Measurements from ENCODE around the gene GNL3. TPM values are rescaled to one million over a fixed set of nuclear protein-coding genes. Genes with fewer than 3 reads are reported as not detected.
A peak's percentile ranks its signal among the peaks of the same experiment; 100 is the strongest.

The GNL3 gene
- total RNA-seq, 1 donor from 2014 or later: 85.9 TPM

- no peak for DNase-seq (ENCODE audit: low spot score, unreplicated experiment)
- no peak for TF ChIP-seq CTCF (IDR thresholded peaks at IDR 0.05; ENCODE audit: unreplicated experiment)
- Mint-ChIP-seq H3K27me3 (no peaks in the 10 kb centered on the region), H3K4me3 (ENCODE audit: low read depth) (no peak overlapping the region), H3K9me3 (ENCODE audit: low read depth) (no peaks in the 10 kb centered on the region), H3K4me1 (ENCODE audit: low read depth) (no peaks in the 10 kb centered on the region), H3K27ac (peak overlapping the region; percentile 88), H3K36me3 (ENCODE audit: insufficient read depth) (peaks cover 45% of the 10 kb centered on the region)
Observed at GRCh38 chr3:52743721-52744120, 57.9 kb downstream of the GNL3 start.

Other genes with a start within 250 kb of the GNL3 start
- gene SEMA3G, start 240.9 kb upstream of the GNL3 start, total RNA-seq: 0.79 and 1.1 TPM in 2 replicates
- gene TNNC1, start 232.0 kb upstream of the GNL3 start, total RNA-seq: 3.3 and 3.6 TPM in 2 replicates
- gene NISCH, start 230.4 kb upstream of the GNL3 start, total RNA-seq: 199 and 214 TPM in 2 replicates
- 0.27 and 0.46 TPM in 2 replicates for gene STAB1, start 190.7 kb upstream of the GNL3 start, total RNA-seq
- gene NT5DC2, start 152.2 kb upstream of the GNL3 start, total RNA-seq: 269 and 271 TPM in 2 replicates
- 14.2 and 18.9 TPM in 2 replicates for gene UQCC5, start 149.4 kb upstream of the GNL3 start, total RNA-seq
- 128 and 131 TPM in 2 replicates for gene PBRM1, start 119 bp upstream of the GNL3 start, total RNA-seq
- 76.4 and 79.8 TPM in 2 replicates for gene GLT8D1, start 19.8 kb downstream of the GNL3 start, total RNA-seq
- gene SPCS1, start 20.1 kb downstream of the GNL3 start, total RNA-seq: 85.1 and 89.6 TPM in 2 replicates
- gene NEK4, start 84.9 kb downstream of the GNL3 start, total RNA-seq: 49.8 and 51.1 TPM in 2 replicates
- 11.3 and 14.1 TPM in 2 replicates for gene ITIH1, start 91.6 kb downstream of the GNL3 start, total RNA-seq
- 0.87 and 1.2 TPM in 2 replicates for gene ITIH3, start 108.8 kb downstream of the GNL3 start, total RNA-seq
- 2.9 and 9.7 TPM in 2 replicates for gene ITIH4, start 144.6 kb downstream of the GNL3 start, total RNA-seq
- not detected in 2 replicates for gene MUSTN1, start 149.0 kb downstream of the GNL3 start, total RNA-seq
- 17.4 and 18.4 TPM in 2 replicates for gene STIMATE, start 211.5 kb downstream of the GNL3 start, total RNA-seq